Rectal smooth muscle tissue (tissue), 1 donor: ENCODE data around the gene ZIC2.
"Not testable (repeated sequence)": the region's sequence is repeated elsewhere in the genome, so short reads cannot be mapped to it uniquely, and the experiment has no call there.

Experiments used
- H3K27ac ChIP-seq: one replicate; pipeline ENCODE4 v1.7.0; 2013; ENCODE audit warnings: low read depth, low read length, inconsistent platforms
- H3K27me3 ChIP-seq: one replicate; pipeline ENCODE4 v1.7.0; 2013; ENCODE audit warnings: low read length; ENCODE audit not compliant: control insufficient read depth, insufficient read depth
- H3K36me3 ChIP-seq: one replicate; pipeline ENCODE4 v1.7.0; 2013; ENCODE audit warnings: low read length; ENCODE audit not compliant: control insufficient read depth, insufficient read depth
- H3K4me1 ChIP-seq: one replicate; pipeline ENCODE4 v1.7.0; 2013; ENCODE audit warnings: low read length; ENCODE audit not compliant: control insufficient read depth, insufficient read depth
- H3K4me3 ChIP-seq: one replicate; pipeline ENCODE4 v1.7.0; 2013; ENCODE audit warnings: low read length
- H3K9ac ChIP-seq: one replicate; pipeline ENCODE4 v1.7.0; 2013; ENCODE audit warnings: low read length

The ZIC2 gene

GRCh38 chr13:99995589-99996380 is 14.2 kb downstream of the ZIC2 start:
- peaks cover 55% of the 10 kb centered on the region for H3K27me3 ChIP-seq

GRCh38 chr13:99996381-99996973 is 14.9 kb downstream of the ZIC2 start:
- peaks cover 48% of the 10 kb centered on the region for H3K27me3 ChIP-seq
- H3K36me3 ChIP-seq, result no peaks in the 10 kb centered on the region
- H3K4me3 ChIP-seq, result no peak overlapping the region
- H3K9ac ChIP-seq, result no peak overlapping the region
- H3K4me1 ChIP-seq, result no peaks in the 10 kb centered on the region
- H3K27ac ChIP-seq, result no peak overlapping the region

More at GRCh38 chr13:99995589-99996380, 14.2 kb downstream of the ZIC2 start:
- Histone ChIP-seq H3K27ac (no peak overlapping the region), H3K4me3 (no peak overlapping the region), H3K36me3 (no peaks in the 10 kb centered on the region), H3K4me1 (no peaks in the 10 kb centered on the region), H3K9ac (no peak overlapping the region)

GRCh38 chr13:99997702-99998214 is 16.2 kb downstream of the ZIC2 start:
- no peak overlapping the region for H3K4me3 ChIP-seq
- H3K27me3 ChIP-seq, result peaks cover 37% of the 10 kb centered on the region
- no peak overlapping the region for H3K27ac ChIP-seq
- H3K9ac ChIP-seq, result no peak overlapping the region
- H3K4me1 ChIP-seq, result no peaks in the 10 kb centered on the region
- no peaks in the 10 kb centered on the region for H3K36me3 ChIP-seq

- Histone ChIP-seq H3K9ac (no peak overlapping the region), H3K27me3 (peaks cover 34% of the 10 kb centered on the region), H3K27ac (no peak overlapping the region), H3K4me1 (no peaks in the 10 kb centered on the region), H3K4me3 (no peak overlapping the region), H3K36me3 (no peaks in the 10 kb centered on the region)
Measured at GRCh38 chr13:99998261-99998660, 16.7 kb downstream of the ZIC2 start.

- Histone ChIP-seq H3K9ac (no peak overlapping the region), H3K27me3 (no peaks in the 10 kb centered on the region)
Measured at GRCh38 chr13:100014621-100015020, 33.0 kb downstream of the ZIC2 start.

GRCh38 chr13:100019780-100020356 is 38.3 kb downstream of the ZIC2 start:
- H3K27me3 ChIP-seq, result no peaks in the 10 kb centered on the region
- H3K36me3 ChIP-seq, result no peaks in the 10 kb centered on the region
- no peak overlapping the region for H3K4me3 ChIP-seq

More at GRCh38 chr13:100014621-100015020, 33.0 kb downstream of the ZIC2 start:
- no peak overlapping the region for H3K4me3 ChIP-seq
- no peaks in the 10 kb centered on the region for H3K4me1 ChIP-seq
- no peak overlapping the region for H3K27ac ChIP-seq
- H3K36me3 ChIP-seq, result no peaks in the 10 kb centered on the region

GRCh38 chr13:100022798-100023197 is 41.2 kb downstream of the ZIC2 start:
- Histone ChIP-seq H3K9ac (no peak overlapping the region), H3K4me3 (no peak overlapping the region), H3K4me1 (no peaks in the 10 kb centered on the region)

More at GRCh38 chr13:100019780-100020356, 38.3 kb downstream of the ZIC2 start:
- H3K27ac ChIP-seq, result no peak overlapping the region
- H3K9ac ChIP-seq, result no peak overlapping the region
- no peaks in the 10 kb centered on the region for H3K4me1 ChIP-seq

GRCh38 chr13:100024023-100024422 is 42.4 kb downstream of the ZIC2 start:
- Histone ChIP-seq H3K27me3 (no peaks in the 10 kb centered on the region), H3K4me3 (no peak overlapping the region), H3K4me1 (no peaks in the 10 kb centered on the region), H3K36me3 (no peaks in the 10 kb centered on the region), H3K27ac (no peak overlapping the region), H3K9ac (no peak overlapping the region)

More at GRCh38 chr13:100022798-100023197, 41.2 kb downstream of the ZIC2 start:
- Histone ChIP-seq H3K36me3 (no peaks in the 10 kb centered on the region), H3K27ac (no peak overlapping the region), H3K27me3 (no peaks in the 10 kb centered on the region)

GRCh38 chr13:100029933-100030332 is 48.3 kb downstream of the ZIC2 start:
- no peak overlapping the region for H3K9ac ChIP-seq
- no peaks in the 10 kb centered on the region for H3K27me3 ChIP-seq
- H3K4me3 ChIP-seq, result no peak overlapping the region
- no peaks in the 10 kb centered on the region for H3K36me3 ChIP-seq
- no peaks in the 10 kb centered on the region for H3K4me1 ChIP-seq
- no peak overlapping the region for H3K27ac ChIP-seq

GRCh38 chr13:100032642-100033041 is 51.1 kb downstream of the ZIC2 start:
- H3K4me3 ChIP-seq, H3K9ac ChIP-seq, H3K27me3 ChIP-seq, H3K36me3 ChIP-seq, H3K4me1 ChIP-seq, H3K27ac ChIP-seq: not testable (repeated sequence)

GRCh38 chr13:100035936-100036335 is 54.4 kb downstream of the ZIC2 start:
- no peak overlapping the region for H3K27ac ChIP-seq
- no peak overlapping the region for H3K9ac ChIP-seq
- H3K36me3 ChIP-seq, result no peaks in the 10 kb centered on the region
- no peak overlapping the region for H3K4me3 ChIP-seq
- H3K4me1 ChIP-seq, result no peaks in the 10 kb centered on the region
- H3K27me3 ChIP-seq, result no peaks in the 10 kb centered on the region
